ENCODE data around the gene YBX3. TPM values are rescaled to one million over a fixed set of nuclear protein-coding genes. Genes with fewer than 3 reads are reported as not detected.
A peak's percentile ranks its signal among the peaks of the same experiment; 100 is the strongest.

Gene YBX3
- polyA plus RNA-seq, 3 donors: 216 to 263 (median 254) TPM

- DNase-seq (ENCODE audit: extremely low read depth in 1 of 11, low read depth in 9 of 11, low spot score in 4 of 11): no peak
These were observed 21.9 kb downstream of the YBX3 start for GRCh38 chr12:10701131-10701681.

- DNase-seq (ENCODE audit: extremely low read depth in 1 of 11, low read depth in 9 of 11, low spot score in 4 of 11): no peak
These were observed 22.5 kb downstream of the YBX3 start for GRCh38 chr12:10700581-10700980.

GRCh38 chr12:10697862-10698261 lies 25.3 kb downstream of the YBX3 start:
- no peak for DNase-seq (ENCODE audit: extremely low read depth in 1 of 11, low read depth in 9 of 11, low spot score in 4 of 11)

- DNase-seq (ENCODE audit: extremely low read depth in 1 of 11, low read depth in 9 of 11, low spot score in 4 of 11): no peak
These were observed 26.0 kb downstream of the YBX3 start for GRCh38 chr12:10697156-10697555.

- no peak for DNase-seq (ENCODE audit: extremely low read depth in 1 of 11, low read depth in 9 of 11, low spot score in 4 of 11)
These were observed 32.2 kb downstream of the YBX3 start for GRCh38 chr12:10690906-10691305.

- DNase-seq (ENCODE audit: extremely low read depth in 1 of 11, low read depth in 9 of 11, low spot score in 4 of 11): no peak
These were observed 34.0 kb downstream of the YBX3 start for GRCh38 chr12:10689146-10689545.

- DNase-seq (ENCODE audit: extremely low read depth in 1 of 11, low read depth in 9 of 11, low spot score in 4 of 11): no peak
These were observed 35.1 kb downstream of the YBX3 start for GRCh38 chr12:10688042-10688441.

- DNase-seq (ENCODE audit: extremely low read depth in 1 of 11, low read depth in 9 of 11, low spot score in 4 of 11): peak; percentile 17 to 48 (median 34)
These were observed 49.3 kb downstream of the YBX3 start, which contains the start of gene STYK1 for GRCh38 chr12:10673659-10674384. Gene STYK1, minus strand, starts transcription at chr12:10674052. Its CDS starts 39,434 bp downstream, at chr12:10634618.

GRCh38 chr12:10672231-10672868 lies 50.8 kb downstream of the YBX3 start:
- no peak for DNase-seq (ENCODE audit: extremely low read depth in 1 of 11, low read depth in 9 of 11, low spot score in 4 of 11)

- DNase-seq (ENCODE audit: extremely low read depth in 1 of 11, low read depth in 9 of 11, low spot score in 4 of 11): no peak
These were observed 53.6 kb downstream of the YBX3 start for GRCh38 chr12:10669533-10669932.

- no peak for DNase-seq (ENCODE audit: extremely low read depth in 1 of 11, low read depth in 9 of 11, low spot score in 4 of 11)
These were observed 54.6 kb downstream of the YBX3 start for GRCh38 chr12:10668526-10668925.

- no peak for DNase-seq (ENCODE audit: extremely low read depth in 1 of 11, low read depth in 9 of 11, low spot score in 4 of 11)
These were observed 55.5 kb downstream of the YBX3 start for GRCh38 chr12:10667581-10667980.

- DNase-seq (ENCODE audit: extremely low read depth in 1 of 11, low read depth in 9 of 11, low spot score in 4 of 11): no peak
These were observed 58.6 kb downstream of the YBX3 start for GRCh38 chr12:10664499-10664898.

- DNase-seq (ENCODE audit: extremely low read depth in 1 of 11, low read depth in 9 of 11, low spot score in 4 of 11): no peak
These were observed 59.3 kb downstream of the YBX3 start for GRCh38 chr12:10663869-10664268.

- DNase-seq (ENCODE audit: extremely low read depth in 1 of 11, low read depth in 9 of 11, low spot score in 4 of 11): no peak
These were observed 61.8 kb downstream of the YBX3 start for GRCh38 chr12:10661338-10661737.

GRCh38 chr12:10654003-10654402 lies 69.1 kb downstream of the YBX3 start:
- no peak for DNase-seq (ENCODE audit: extremely low read depth in 1 of 11, low read depth in 9 of 11, low spot score in 4 of 11)

- DNase-seq (ENCODE audit: extremely low read depth in 1 of 11, low read depth in 9 of 11, low spot score in 4 of 11): no peak
These were observed 70.9 kb downstream of the YBX3 start for GRCh38 chr12:10652192-10652591.
